Measurements from ENCODE around the gene ZNF280A.

Gene ZNF280A

GRCh38 chr22:22552630-22553029 is 32.6 kb upstream of the ZNF280A start:
- no peak overlapping the region for H3K4me3 ChIP-seq (ENCODE audit: control insufficient read depth, low read depth, low read length)
- DNase-seq (ENCODE audit: low read depth) = no peak
- no peak for TF ChIP-seq CTCF (conservative IDR thresholded peaks at IDR 0.05; ENCODE audit: control insufficient read depth, insufficient read depth, low read depth, low read length)

- no peak for DNase-seq (ENCODE audit: low read depth)
- TF ChIP-seq CTCF (conservative IDR thresholded peaks at IDR 0.05; ENCODE audit: control insufficient read depth, insufficient read depth, low read depth, low read length) = no peak
- no peak overlapping the region for H3K4me3 ChIP-seq (ENCODE audit: control insufficient read depth, low read depth, low read length)
Observed at GRCh38 chr22:22550789-22551434, 30.8 kb upstream of the ZNF280A start.

GRCh38 chr22:22548910-22549309 is 28.8 kb upstream of the ZNF280A start:
- H3K4me3 ChIP-seq (ENCODE audit: control insufficient read depth, low read depth, low read length) = no peak overlapping the region
- no peak for DNase-seq (ENCODE audit: low read depth)
- TF ChIP-seq CTCF (conservative IDR thresholded peaks at IDR 0.05; ENCODE audit: control insufficient read depth, insufficient read depth, low read depth, low read length) = no peak

GRCh38 chr22:22548317-22548716 is 28.2 kb upstream of the ZNF280A start:
- no peak for TF ChIP-seq CTCF (conservative IDR thresholded peaks at IDR 0.05; ENCODE audit: control insufficient read depth, insufficient read depth, low read depth, low read length)
- H3K4me3 ChIP-seq (ENCODE audit: control insufficient read depth, low read depth, low read length) = no peak overlapping the region
- DNase-seq (ENCODE audit: low read depth) = no peak

- no peak overlapping the region for H3K4me3 ChIP-seq (ENCODE audit: control insufficient read depth, low read depth, low read length)
- no peak for DNase-seq (ENCODE audit: low read depth)
- TF ChIP-seq CTCF (conservative IDR thresholded peaks at IDR 0.05; ENCODE audit: control insufficient read depth, insufficient read depth, low read depth, low read length) = no peak
Observed at GRCh38 chr22:22547692-22548300, 27.7 kb upstream of the ZNF280A start.

GRCh38 chr22:22547226-22547625 is 27.2 kb upstream of the ZNF280A start:
- TF ChIP-seq CTCF (conservative IDR thresholded peaks at IDR 0.05; ENCODE audit: control insufficient read depth, insufficient read depth, low read depth, low read length) = no peak
- no peak for DNase-seq (ENCODE audit: low read depth)
- H3K4me3 ChIP-seq (ENCODE audit: control insufficient read depth, low read depth, low read length) = no peak overlapping the region
